OCI-LY3 (cell line): ENCODE data around the gene SRRM4.

ENCODE experiments used
- CTCF ChIP-seq: fragments of 200-600, 300-600 bp; sonication (generic); IDR thresholded peaks from 2 replicates; pipeline ENCODE4 v1.5.1; 2014; ENCODE audit warnings: antibody characterized with exemption, low read length, low read depth
- EZH2phosphoT487 ChIP-seq: fragments of 200-600 bp; shearing (Covaris generic); IDR thresholded peaks from 2 replicates; pipeline ENCODE4 v1.6.1; 2018; ENCODE audit warnings: antibody characterized with exemption, mixed run types, low read depth

GRCh38 chr12:119082016-119082415 is 100.7 kb downstream of the SRRM4 start:
- no peak for TF ChIP-seq CTCF
- no peak for TF ChIP-seq EZH2phosphoT487
